Activated T-helper 17 cell treated with anti-CD3 and anti-CD28 coated beads, Interleukin-2, amount 50 U/mL, for 72 hours (primary cell): ENCODE results near the gene FAM13C. TPM values are rescaled to one million over a fixed set of nuclear protein-coding genes. Genes with fewer than 3 reads are reported as not detected.
"Not testable (repeated sequence)": the region's sequence is repeated elsewhere in the genome, so short reads cannot be mapped to it uniquely, and the experiment has no call there.

ENCODE experiments used
- ATAC-seq: fragments of 150-1000 bp; cut with Tn5 transposase; replicated peaks from 2 replicates; pipeline ENCODE4 v1.10.0; 2021; ENCODE audit warnings: mild to moderate bottlenecking, moderate library complexity
- H3K27ac Mint-ChIP-seq: one replicate; pipeline ENCODE4 v1.8.0; 2022; ENCODE audit warnings: mixed read lengths
- H3K27me3 Mint-ChIP-seq: one replicate; pipeline ENCODE4 v1.8.0; 2022; ENCODE audit warnings: mixed read lengths
- H3K36me3 Mint-ChIP-seq: one replicate; pipeline ENCODE4 v1.8.0; 2022; ENCODE audit warnings: low read depth, mild to moderate bottlenecking, mixed read lengths
- H3K4me1 Mint-ChIP-seq: one replicate; pipeline ENCODE4 v1.8.0; 2022; ENCODE audit warnings: mixed read lengths
- H3K4me3 Mint-ChIP-seq: one replicate; pipeline ENCODE4 v1.8.0; 2022; ENCODE audit warnings: mild to moderate bottlenecking, mixed read lengths
- H3K9me3 Mint-ChIP-seq: one replicate; pipeline ENCODE4 v1.8.0; 2022; ENCODE audit warnings: mixed read lengths
- total RNA-seq, 2 donors: library from RNA; stranded (reverse); gene quantifications; one replicate each; pipeline ENCODE4 v1.2.3, GENCODE V29; 2022

FAM13C gene
- total RNA-seq, 2 donors from 2014 or later, result 1.3 TPM; not detected in 1

DNA sequence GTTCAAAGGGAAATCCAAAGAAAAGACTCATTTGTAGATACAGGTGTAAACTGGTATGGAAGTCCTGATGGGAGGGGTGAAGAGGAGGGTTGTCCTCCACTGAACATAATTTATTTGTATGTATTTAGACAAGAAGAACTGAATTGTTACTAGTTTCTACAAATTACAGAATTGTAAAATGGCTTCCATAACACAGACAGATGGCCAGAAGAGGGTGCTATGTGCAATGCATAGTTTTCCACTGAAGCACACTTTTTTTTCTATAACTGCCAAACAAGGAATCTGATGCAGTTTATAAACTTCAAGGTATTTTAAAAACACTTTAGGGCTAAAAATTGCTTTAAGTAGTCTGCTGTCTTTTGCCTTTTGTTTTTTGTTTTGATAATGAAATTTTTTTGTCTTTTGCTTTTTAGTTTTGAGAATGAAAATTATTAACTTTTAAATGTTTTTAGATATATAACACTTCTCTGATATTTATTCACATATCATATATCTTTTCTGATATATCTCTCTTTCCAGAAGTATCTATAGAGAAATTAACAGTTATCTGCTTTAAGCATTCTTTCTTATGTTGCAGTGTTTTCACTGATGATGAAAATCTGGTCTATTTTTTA, 127.4 kb downstream of the FAM13C start:
- Mint-ChIP-seq H3K27me3 (no peaks in the 10 kb centered on the region), H3K4me1 (no peaks in the 10 kb centered on the region), H3K9me3 (no peaks in the 10 kb centered on the region), H3K36me3 (no peaks in the 10 kb centered on the region), H3K27ac (no peak overlapping the region), H3K4me3 (no peak overlapping the region)
- no peak for ATAC-seq

- Mint-ChIP-seq H3K27ac (no peak overlapping the region), H3K9me3 (no peaks in the 10 kb centered on the region)
Measured at GRCh38 chr10:59234194-59234593, 128.2 kb downstream of the FAM13C start.

DNA sequence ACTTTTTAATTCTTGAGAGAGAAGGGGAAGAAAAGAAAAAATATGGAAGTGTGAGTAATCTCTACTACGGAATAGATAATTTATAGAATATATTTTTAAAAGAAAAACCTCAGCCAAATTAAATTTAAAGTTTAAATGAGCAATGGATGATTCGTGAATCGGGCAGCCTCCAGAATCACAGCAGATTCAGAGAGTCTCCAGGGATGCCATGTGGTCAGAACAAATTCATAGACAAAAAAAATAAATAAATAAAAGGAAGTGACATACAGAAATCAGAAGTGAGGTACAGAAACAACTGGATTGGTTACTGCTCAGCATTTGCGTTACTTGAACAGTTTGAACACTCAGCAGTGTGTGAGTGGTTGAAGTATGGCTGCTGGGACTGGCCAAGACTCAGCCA, 132.9 kb downstream of the FAM13C start:
- Mint-ChIP-seq H3K4me3 (no peak overlapping the region), H3K36me3 (no peaks in the 10 kb centered on the region), H3K27ac (no peak overlapping the region), H3K9me3 (no peaks in the 10 kb centered on the region), H3K27me3 (peaks cover 4% of the 10 kb centered on the region), H3K4me1 (no peaks in the 10 kb centered on the region)
- no peak for ATAC-seq

More at GRCh38 chr10:59234194-59234593, 128.2 kb downstream of the FAM13C start:
- H3K4me1 Mint-ChIP-seq, result no peaks in the 10 kb centered on the region
- no peak overlapping the region for H3K4me3 Mint-ChIP-seq
- ATAC-seq, result no peak
- no peaks in the 10 kb centered on the region for H3K36me3 Mint-ChIP-seq
- H3K27me3 Mint-ChIP-seq, result no peaks in the 10 kb centered on the region

- no peaks in the 10 kb centered on the region for H3K36me3 Mint-ChIP-seq
- H3K4me3 Mint-ChIP-seq, result no peak overlapping the region
- H3K4me1 Mint-ChIP-seq, result no peaks in the 10 kb centered on the region
- H3K9me3 Mint-ChIP-seq, result no peaks in the 10 kb centered on the region
- no peak overlapping the region for H3K27ac Mint-ChIP-seq
- peaks cover 4% of the 10 kb centered on the region for H3K27me3 Mint-ChIP-seq
- ATAC-seq, result no peak
Measured at GRCh38 chr10:59227136-59227673, 135.1 kb downstream of the FAM13C start.

- Mint-ChIP-seq H3K27me3 (peaks cover 4% of the 10 kb centered on the region), H3K4me1 (no peaks in the 10 kb centered on the region), H3K36me3 (no peaks in the 10 kb centered on the region), H3K4me3 (no peak overlapping the region), H3K9me3 (no peaks in the 10 kb centered on the region), H3K27ac (no peak overlapping the region)
- no peak for ATAC-seq
Measured at GRCh38 chr10:59225211-59225610, 137.1 kb downstream of the FAM13C start.

DNA sequence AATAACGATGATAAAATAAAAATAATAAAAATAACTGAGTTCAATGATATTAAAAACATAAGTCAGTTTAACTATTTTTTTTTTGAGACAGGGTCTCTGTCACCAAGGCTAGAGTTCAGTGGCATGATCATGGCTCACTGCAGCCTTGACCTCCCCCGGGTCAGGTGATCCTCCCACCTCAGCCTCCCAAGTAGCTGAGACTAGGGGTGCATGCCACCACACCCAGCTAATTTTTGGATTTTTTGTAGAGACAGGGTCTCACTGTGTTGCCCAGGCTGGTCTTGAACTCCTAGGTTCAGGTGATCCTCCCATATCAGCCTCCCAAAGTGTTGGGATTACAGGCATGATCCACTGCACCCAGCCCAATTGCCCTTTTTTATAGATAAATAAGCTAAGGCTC, 138.8 kb downstream of the FAM13C start:
- not testable (repeated sequence) for H3K27me3 Mint-ChIP-seq, H3K9me3 Mint-ChIP-seq, H3K4me3 Mint-ChIP-seq, ATAC-seq, H3K27ac Mint-ChIP-seq, H3K36me3 Mint-ChIP-seq, H3K4me1 Mint-ChIP-seq

DNA sequence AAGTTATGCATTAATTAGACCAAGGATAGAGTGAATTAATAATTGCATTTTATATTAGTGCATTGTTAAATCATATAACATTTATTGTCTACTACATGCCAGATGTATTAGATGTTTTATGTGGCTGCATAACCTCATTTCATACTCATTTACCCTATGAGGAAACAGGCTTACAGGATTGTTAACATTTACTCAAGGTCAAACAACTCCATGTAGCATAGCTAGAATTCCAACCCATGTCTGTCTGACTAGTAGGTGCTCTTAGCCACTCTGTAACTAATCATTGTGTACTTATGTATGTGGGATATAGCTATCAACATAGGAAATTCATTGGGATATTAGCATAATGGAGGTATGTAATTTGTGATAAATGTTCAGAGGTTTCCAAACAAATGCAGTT, 139.6 kb downstream of the FAM13C start:
- no peak for ATAC-seq
- no peak overlapping the region for H3K4me3 Mint-ChIP-seq
- H3K27me3 Mint-ChIP-seq, result peaks cover 4% of the 10 kb centered on the region
- no peaks in the 10 kb centered on the region for H3K9me3 Mint-ChIP-seq
- no peaks in the 10 kb centered on the region for H3K4me1 Mint-ChIP-seq
- no peak overlapping the region for H3K27ac Mint-ChIP-seq
- no peaks in the 10 kb centered on the region for H3K36me3 Mint-ChIP-seq

- Mint-ChIP-seq H3K36me3 (no peaks in the 10 kb centered on the region), H3K4me3 (no peak overlapping the region), H3K27me3 (no peaks in the 10 kb centered on the region), H3K4me1 (no peaks in the 10 kb centered on the region), H3K27ac (no peak overlapping the region), H3K9me3 (no peaks in the 10 kb centered on the region)
- ATAC-seq, result no peak
Measured at GRCh38 chr10:59216178-59216869, 146.0 kb downstream of the FAM13C start.

DNA sequence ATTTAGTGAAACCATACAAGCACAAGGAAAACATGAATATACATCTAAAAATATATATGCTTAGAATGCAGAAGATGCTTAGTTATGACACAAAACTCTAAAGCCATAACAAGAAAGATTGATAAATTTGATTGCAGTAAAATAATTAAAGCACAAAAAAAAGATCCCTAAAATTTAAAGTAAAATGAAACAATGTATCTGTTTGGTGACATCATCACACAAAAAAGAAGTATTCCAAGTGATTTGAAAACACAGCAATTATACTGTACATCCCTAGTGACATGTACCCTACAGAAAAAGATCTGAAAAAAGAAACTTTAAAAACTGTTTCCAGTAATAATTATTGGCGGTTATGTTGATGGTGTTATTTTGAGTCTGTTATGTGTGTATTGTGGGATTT, 148.2 kb downstream of the FAM13C start:
- no peaks in the 10 kb centered on the region for H3K4me1 Mint-ChIP-seq
- no peaks in the 10 kb centered on the region for H3K36me3 Mint-ChIP-seq
- no peaks in the 10 kb centered on the region for H3K27me3 Mint-ChIP-seq
- H3K4me3 Mint-ChIP-seq, result no peak overlapping the region
- no peak overlapping the region for H3K27ac Mint-ChIP-seq
- no peaks in the 10 kb centered on the region for H3K9me3 Mint-ChIP-seq
- ATAC-seq, result no peak

GRCh38 chr10:59212301-59212798, 150.0 kb downstream of the FAM13C start:
- Mint-ChIP-seq H3K4me1 (no peaks in the 10 kb centered on the region), H3K36me3 (no peaks in the 10 kb centered on the region), H3K4me3 (no peak overlapping the region), H3K9me3 (peaks cover 4% of the 10 kb centered on the region), H3K27me3 (no peaks in the 10 kb centered on the region), H3K27ac (no peak overlapping the region)
- ATAC-seq, result no peak

DNA sequence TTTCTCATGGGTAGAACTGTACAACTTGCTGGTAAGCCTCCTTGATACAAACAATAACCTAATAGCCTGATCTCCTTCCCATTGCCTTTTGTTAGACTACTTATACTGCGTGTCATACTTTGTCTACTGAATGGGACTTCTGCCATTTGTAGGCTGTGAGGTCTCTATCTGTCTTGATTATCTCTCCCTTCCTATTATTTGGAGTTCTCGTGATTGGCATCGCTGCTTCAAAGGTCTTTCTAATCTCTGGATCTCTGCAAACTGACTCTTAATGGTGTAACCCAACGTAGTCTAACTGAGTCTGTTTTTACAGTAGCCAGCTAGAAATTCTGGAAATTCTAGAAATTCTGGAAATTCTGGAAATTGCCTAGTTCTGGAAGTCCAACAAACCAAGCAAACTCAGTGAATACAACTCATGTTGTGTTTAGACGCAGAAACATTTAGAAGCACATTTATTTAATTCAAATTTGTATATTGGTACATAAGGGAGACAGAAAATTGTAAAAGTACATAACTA, 156.1 kb downstream of the FAM13C start:
- H3K9me3 Mint-ChIP-seq, result peaks cover 4% of the 10 kb centered on the region
- no peak for ATAC-seq
- no peaks in the 10 kb centered on the region for H3K4me1 Mint-ChIP-seq
- no peak overlapping the region for H3K27ac Mint-ChIP-seq
- no peaks in the 10 kb centered on the region for H3K27me3 Mint-ChIP-seq
- no peak overlapping the region for H3K4me3 Mint-ChIP-seq
- H3K36me3 Mint-ChIP-seq, result no peaks in the 10 kb centered on the region

Other genes starting within 250 kb of the FAM13C start
- not detected for gene PHYHIPL, start 185.9 kb downstream of the FAM13C start, total RNA-seq